Endothelial cell of umbilical vein (primary cell): ENCODE measurements around the gene SLC6A2. TPM values are rescaled to one million over a fixed set of nuclear protein-coding genes. Genes with fewer than 3 reads are reported as not detected.

Source experiments
- BruUV-seq: library from RNA; stranded (reverse); fragments of 400-500 nt; replicated peaks from 2 replicates; lab custom pipeline; 2021; lab: Mats Ljungman, UMichigan
- CTCF ChIA-PET: fragments of 300-600, 350-600 bp; sonication (Branson Sonifier 250); formaldehyde crosslinking; loops from one replicate; lab custom pipeline; 2021; ENCODE audit warnings: antibody characterized with exemption, inconsistent platforms; lab: Charles Lee
- POLR2A ChIA-PET: fragments of 300-600, 350-600 bp; sonication (Branson Sonifier 250); formaldehyde crosslinking; loops from one replicate; lab custom pipeline; 2021; ENCODE audit warnings: antibody characterized with exemption, inconsistent platforms; lab: Charles Lee
- DNase-seq: peaks from one replicate; pipeline ENCODE4 v3.0.0-alpha.2; 2011; ENCODE audit warnings: low read depth, low spot score
- FAIRE-seq: peaks from 2 replicates; lab custom pipeline; 2011; peaks lifted over from hg19 to GRCh38; lab: Jason Lieb, UNC
- H2AFZ ChIP-seq: 2 replicates; pipeline ENCODE4 v1.6.0; 2012; ENCODE audit warnings: low read depth, low read length, control low read depth, inconsistent platforms
- H3K27ac ChIP-seq: 2 replicates; pipeline ENCODE4 v1.5.1; 2011; ENCODE audit warnings: low read depth, mild to moderate bottlenecking, control low read depth, low read length, moderate library complexity; ENCODE audit not compliant: insufficient read depth
- H3K27me3 ChIP-seq, 2 experiments: 2 replicates each; pipeline versions ENCODE4 v1.6.0 to v1.6.1; 2011; ENCODE audit warnings: low read length in 2 of 2, mixed read lengths in 1 of 2; ENCODE audit not compliant: control insufficient read depth in 2 of 2, insufficient read depth in 2 of 2
- H3K36me3 ChIP-seq, 2 experiments: 2 replicates in 1 of 2; 3 replicates in 1 of 2; pipeline ENCODE4 v1.5.1; 2011; ENCODE audit warnings: low read length in 2 of 2, mild to moderate bottlenecking in 1 of 2, moderate library complexity in 1 of 2; ENCODE audit not compliant: control insufficient read depth in 2 of 2, insufficient read depth in 2 of 2; ENCODE audit errors: extremely low read depth in 1 of 2
- H3K4me1 ChIP-seq: 3 replicates; pipeline ENCODE4 v1.5.1; 2011; ENCODE audit warnings: mild to moderate bottlenecking, low read length; ENCODE audit not compliant: control insufficient read depth, insufficient read depth; ENCODE audit errors: extremely low read depth
- H3K4me2 ChIP-seq: 2 replicates; pipeline ENCODE4 v1.6.1; 2011; ENCODE audit warnings: low read length, control low read depth, mixed read lengths; ENCODE audit not compliant: insufficient read depth
- H3K4me3 ChIP-seq, 3 experiments: fragments of 200-600 bp in 1 of 3; sonication (generic), shearing (Covaris generic) in 1 of 3; replicated peaks in 1 of 3; 2 replicates each; pipeline ENCODE4 v1.5.1; 2011 to 2016; ENCODE audit warnings: control low read depth in 3 of 3, low read length in 3 of 3, mild to moderate bottlenecking in 2 of 3, inconsistent platforms in 1 of 3, low read depth in 1 of 3, moderate library complexity in 1 of 3; ENCODE audit not compliant: insufficient read depth in 1 of 3
- H3K79me2 ChIP-seq: 2 replicates; pipeline ENCODE4 v1.6.0; 2012; ENCODE audit warnings: low read length, inconsistent platforms; ENCODE audit not compliant: control insufficient read depth, insufficient read depth
- H3K9ac ChIP-seq: replicated peaks from 2 replicates; pipeline ENCODE3; 2011; ENCODE audit warnings: low read length, control low read depth; ENCODE audit not compliant: insufficient read depth; ENCODE audit errors: extremely low read depth
- H3K9me1 ChIP-seq: replicated peaks from 3 replicates; pipeline ENCODE4 v1.6.0; 2011; ENCODE audit warnings: mild to moderate bottlenecking, low read length; ENCODE audit not compliant: control insufficient read depth, insufficient read depth; ENCODE audit errors: extremely low read depth
- H3K9me3 ChIP-seq: replicated peaks from 2 replicates; pipeline ENCODE4 v1.5.1; 2012; ENCODE audit warnings: low read length, inconsistent platforms; ENCODE audit not compliant: control insufficient read depth, insufficient read depth
- H4K20me1 ChIP-seq: replicated peaks from 2 replicates; pipeline ENCODE3; 2011; ENCODE audit warnings: mild to moderate bottlenecking, low read length; ENCODE audit not compliant: control insufficient read depth, insufficient read depth; ENCODE audit errors: extremely low read depth
- FOS ChIP-seq: IDR thresholded peaks from 2 replicates; pipeline ENCODE4 v1.6.1; 2011; ENCODE audit warnings: mild to moderate bottlenecking, low read length, moderate library complexity, borderline replicate concordance; ENCODE audit not compliant: insufficient read depth
- GATA2 ChIP-seq: IDR thresholded peaks from 2 replicates; pipeline ENCODE4 v1.7.0; 2011; ENCODE audit warnings: low read depth, mild to moderate bottlenecking, moderate library complexity, mixed read lengths, low read length; ENCODE audit not compliant: insufficient read length, insufficient read depth
- JUN ChIP-seq: IDR thresholded peaks from 2 replicates; pipeline ENCODE4 v1.6.1; 2011; ENCODE audit warnings: borderline replicate concordance, low read depth; ENCODE audit not compliant: insufficient read length, insufficient read depth
- MAX ChIP-seq: IDR thresholded peaks from 2 replicates; pipeline ENCODE4 v1.6.1; 2011; ENCODE audit not compliant: insufficient read depth, insufficient read length
- MYC ChIP-seq: IDR thresholded peaks from one replicate; pipeline ENCODE4 v1.6.1; 2011; ENCODE audit warnings: mild to moderate bottlenecking, low read depth, low read length
- POLR2A ChIP-seq: IDR thresholded peaks from 2 replicates; pipeline ENCODE4 v1.6.1; 2012; ENCODE audit warnings: low read depth, mild to moderate bottlenecking, control low read depth, low read length
- POLR2AphosphoS5 ChIP-seq: IDR thresholded peaks from 2 replicates; pipeline ENCODE4 v1.6.1; 2012; ENCODE audit warnings: low read depth, mild to moderate bottlenecking, control low read depth, low read length, moderate library complexity; ENCODE audit not compliant: insufficient read depth
- dilution Hi-C: fragments of 300-500 bp; cut with MboI; formaldehyde crosslinking; loops from one replicate; pipeline ENCODE4 v1.15.0; 2019; ENCODE audit warnings: low sequenced_read_pairs; ENCODE audit not compliant: extremely low pct_ligation_motif_present
- intact Hi-C: fragments of 100-400 bp; cut with micrococcal nuclease; formaldehyde crosslinking; loops from one replicate; pipeline ENCODE4 v1.10.0; 2022
- polyA plus RNA-seq, 4 experiments: library from polyadenylated mRNA; depleted of rRNA in 3 of 4; stranded (reverse) in 3 of 4; unstranded in 1 of 4; fragments of >200 nt; gene quantifications; 2 replicates each; pipeline versions ENCODE4 v1.2.1 to v1.2.3, GENCODE V29; 2011 to 2012; ENCODE audit warnings: missing spikeins in 1 of 4
- total RNA-seq: library from RNA; stranded (reverse); gene quantifications from 2 replicates; pipeline ENCODE4 v1.2.3, GENCODE V29; 2021
- TF ChIP-seq, protein P1 (sequence below), 2 donors: IDR thresholded peaks; 1 replicate in 1 of 2; 2 replicates in 1 of 2; pipeline ENCODE4 v1.5.1; 2011; ENCODE audit warnings: low read length in 2 of 2, mild to moderate bottlenecking in 2 of 2, moderate library complexity in 2 of 2, control low read depth in 1 of 2, inconsistent platforms in 1 of 2, low read depth in 1 of 2; ENCODE audit not compliant: insufficient read depth in 1 of 2; ENCODE audit errors: extremely low read depth in 1 of 2

SLC6A2 gene
- total and polyA plus RNA-seq, 2 donors (not counting 3 experiments of a cell fraction or from before 2014, with no cell fraction given) = not detected

GRCh38 chr16:55706739-55707384 lies 51.1 kb downstream of the SLC6A2 start:
- BruUV-seq = no TSS peak
- Histone ChIP-seq H3K27ac (no peak overlapping the region), H3K27me3 (peaks cover 8% of the 10 kb centered on the region in 2 experiments), H3K4me1 (no peaks in the 10 kb centered on the region), H3K36me3 (no peaks in the 10 kb centered on the region), H3K9ac (no peak overlapping the region), H2AFZ (no peak overlapping the region), H4K20me1 (no peaks in the 10 kb centered on the region), H3K9me1 (no peaks in the 10 kb centered on the region), H3K4me2 (no peak overlapping the region), H3K4me3 (no peak overlapping the region), H3K9me3 (no peaks in the 10 kb centered on the region), H3K79me2 (no peaks in the 10 kb centered on the region)
- DNase-seq (no peak), FAIRE-seq (no peak)
- dilution Hi-C loops (no loop called here), intact Hi-C loops (loop anchor here (10.0 kb wide), 1 partner anchor 772 kb away; the partner anchor contains the start of gene IRX5)
- ChIA-PET CTCF (interaction anchor here (1.4 to 18.0 kb wide), 2 partner anchors 211 to 243 kb away, joined by 5 to 408 read pairs; no protein-coding TSS in a partner anchor), POLR2A (no interaction called here)
- TF ChIP-seq POLR2A (no peak), JUN (no peak), MAX (no peak)
- TF ChIP-seq, protein P1, sequence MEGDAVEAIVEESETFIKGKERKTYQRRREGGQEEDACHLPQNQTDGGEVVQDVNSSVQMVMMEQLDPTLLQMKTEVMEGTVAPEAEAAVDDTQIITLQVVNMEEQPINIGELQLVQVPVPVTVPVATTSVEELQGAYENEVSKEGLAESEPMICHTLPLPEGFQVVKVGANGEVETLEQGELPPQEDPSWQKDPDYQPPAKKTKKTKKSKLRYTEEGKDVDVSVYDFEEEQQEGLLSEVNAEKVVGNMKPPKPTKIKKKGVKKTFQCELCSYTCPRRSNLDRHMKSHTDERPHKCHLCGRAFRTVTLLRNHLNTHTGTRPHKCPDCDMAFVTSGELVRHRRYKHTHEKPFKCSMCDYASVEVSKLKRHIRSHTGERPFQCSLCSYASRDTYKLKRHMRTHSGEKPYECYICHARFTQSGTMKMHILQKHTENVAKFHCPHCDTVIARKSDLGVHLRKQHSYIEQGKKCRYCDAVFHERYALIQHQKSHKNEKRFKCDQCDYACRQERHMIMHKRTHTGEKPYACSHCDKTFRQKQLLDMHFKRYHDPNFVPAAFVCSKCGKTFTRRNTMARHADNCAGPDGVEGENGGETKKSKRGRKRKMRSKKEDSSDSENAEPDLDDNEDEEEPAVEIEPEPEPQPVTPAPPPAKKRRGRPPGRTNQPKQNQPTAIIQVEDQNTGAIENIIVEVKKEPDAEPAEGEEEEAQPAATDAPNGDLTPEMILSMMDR (IDR thresholded peaks at IDR 0.05; ENCODE audit: extremely low read depth in 1 of 2, insufficient read depth in 1 of 2, low read depth in 1 of 2, low read length in 2 of 2) = no peak

GRCh38 chr16:55709801-55710200 lies 54.0 kb downstream of the SLC6A2 start:
- no peaks in the 10 kb centered on the region for H3K36me3 ChIP-seq
- H2AFZ ChIP-seq = no peak overlapping the region
- intact Hi-C loops = loop anchor here (10.0 kb wide), 1 partner anchor 775 kb away; the partner anchor contains the start of gene IRX5
- H3K4me2 ChIP-seq = no peak overlapping the region
- no peak overlapping the region for H3K27ac ChIP-seq
- BruUV-seq = no TSS peak
- no peaks in the 10 kb centered on the region for H3K9me3 ChIP-seq
- no peak overlapping the region for H3K4me3 ChIP-seq
- ChIA-PET CTCF (interaction anchor here (1.2 to 18.0 kb wide), 2 partner anchors 246 to 608 kb away, joined by 3 to 408 read pairs; no protein-coding TSS in a partner anchor), POLR2A (no interaction called here)
- no peaks in the 10 kb centered on the region for H3K79me2 ChIP-seq
- no peaks in the 10 kb centered on the region for H3K4me1 ChIP-seq
- no peak overlapping the region for H3K9ac ChIP-seq
- peaks cover 7 to 8% of the 10 kb centered on the region in 2 experiments for H3K27me3 ChIP-seq
- TF ChIP-seq POLR2AphosphoS5 = no peak
- TF ChIP-seq GATA2 = no peak
- no peak for TF ChIP-seq FOS
- TF ChIP-seq MYC = no peak
- no peak for TF ChIP-seq JUN
- TF ChIP-seq, protein P1 (IDR thresholded peaks at IDR 0.05; ENCODE audit: extremely low read depth in 1 of 2, insufficient read depth in 1 of 2, low read depth in 1 of 2, low read length in 2 of 2) = no peak
- dilution Hi-C loops = no loop called here
- no peaks in the 10 kb centered on the region for H4K20me1 ChIP-seq
- no peak for FAIRE-seq
- H3K9me1 ChIP-seq = no peaks in the 10 kb centered on the region
- no peak for DNase-seq
